ENCODE measurements around the gene SOST.

- TF ChIP-seq POLR2A (IDR thresholded peaks at IDR 0.05; ENCODE audit: low read depth, low read length): no peak
- TF ChIP-seq TAF1 (IDR thresholded peaks at IDR 0.05; ENCODE audit: low read depth, low read length): no peak
- TF ChIP-seq POLR2AphosphoS5 (IDR thresholded peaks at IDR 0.05; ENCODE audit: low read depth, low read length): no peak
- no peak for TF ChIP-seq PAX5 (IDR thresholded peaks at IDR 0.05; ENCODE audit: insufficient read depth, low read length, severe bottlenecking)
Observed at GRCh38 chr17:43740541-43740940, 18.1 kb downstream of the SOST start.

All from GM12891 (cell line).